Measurements from ENCODE around the gene DNAJC19.
A peak's percentile ranks its signal among the peaks of the same experiment; 100 is the strongest.
"Not testable (repeated sequence)": the region's sequence is repeated elsewhere in the genome, so short reads cannot be mapped to it uniquely, and the experiment has no call there.

The DNAJC19 gene

DNA sequence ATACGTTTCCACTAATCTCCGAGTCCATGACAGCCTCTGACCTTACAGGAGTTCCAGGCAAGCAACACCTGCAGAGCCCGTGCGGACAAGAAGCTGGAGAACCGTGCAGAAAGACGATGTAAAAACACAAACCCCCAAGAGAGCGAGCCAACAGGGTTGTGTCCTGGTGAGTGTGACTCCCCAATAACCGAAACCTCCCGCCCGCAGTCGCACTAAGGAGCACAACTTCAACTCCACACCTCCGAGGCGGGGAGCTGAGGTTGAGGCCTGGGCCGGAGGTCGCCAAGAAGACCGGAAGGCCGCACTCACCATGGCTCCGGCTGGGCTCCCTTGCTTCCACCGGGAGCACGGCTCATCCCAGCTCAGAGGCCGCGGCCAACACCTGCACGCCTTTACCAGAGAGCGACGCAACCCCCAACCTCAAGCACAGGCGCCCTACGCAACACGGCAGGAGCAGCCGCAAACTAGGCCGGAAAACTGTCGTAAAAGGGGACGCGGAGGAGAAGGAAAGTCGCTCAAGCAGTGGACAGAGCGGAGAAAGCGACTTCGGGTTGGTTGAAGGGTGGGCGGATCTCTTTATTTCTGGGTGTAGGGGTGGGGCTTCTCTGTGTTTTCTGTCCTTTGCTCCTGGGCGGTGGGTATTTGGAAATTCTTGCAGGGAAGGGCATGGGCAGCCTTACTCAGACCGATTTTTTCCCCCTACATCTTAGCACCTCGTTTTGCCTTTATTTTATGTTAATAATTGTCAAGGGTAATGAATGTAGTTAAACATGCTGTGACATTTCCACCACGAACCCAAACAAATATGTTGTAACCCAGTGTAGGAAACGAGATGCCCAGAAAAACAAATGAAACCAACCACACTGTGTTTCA, at the start of gene DNAJC19:
Gene DNAJC19, minus strand, starts transcription at position 446 of the 873 bp plus-strand sequence. Its CDS starts 134 bp downstream, at position 312.
- H3K4me3 ChIP-seq: peak within 1 kb of the TSS; percentile 58 to 85 (median 75)
- H3K27ac ChIP-seq: peak within 1 kb of the TSS; percentile 16 to 92 (median 86)

DNA sequence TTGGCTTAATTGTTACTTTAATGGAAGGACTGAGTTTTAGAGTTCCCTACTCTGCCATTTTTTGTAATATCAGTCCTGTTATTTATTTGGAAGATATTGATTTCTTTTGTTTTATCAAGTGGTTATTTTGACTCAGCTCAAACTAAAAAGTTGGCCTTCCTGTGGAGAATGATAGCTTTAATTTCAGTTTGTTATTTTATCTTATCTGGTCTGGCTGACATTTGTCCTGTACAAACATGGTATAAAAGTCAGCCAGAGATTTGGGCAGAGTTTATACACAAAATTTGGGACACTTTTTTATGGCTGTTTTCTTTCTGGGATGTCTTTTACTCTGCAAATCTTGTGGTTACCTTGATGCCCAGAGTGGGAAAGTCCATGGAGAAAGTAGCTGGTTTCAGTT, 41.4 kb upstream of the DNAJC19 start:
- Histone ChIP-seq H3K27ac (no peak overlapping the region), H3K4me3 (no peak overlapping the region)

DNA sequence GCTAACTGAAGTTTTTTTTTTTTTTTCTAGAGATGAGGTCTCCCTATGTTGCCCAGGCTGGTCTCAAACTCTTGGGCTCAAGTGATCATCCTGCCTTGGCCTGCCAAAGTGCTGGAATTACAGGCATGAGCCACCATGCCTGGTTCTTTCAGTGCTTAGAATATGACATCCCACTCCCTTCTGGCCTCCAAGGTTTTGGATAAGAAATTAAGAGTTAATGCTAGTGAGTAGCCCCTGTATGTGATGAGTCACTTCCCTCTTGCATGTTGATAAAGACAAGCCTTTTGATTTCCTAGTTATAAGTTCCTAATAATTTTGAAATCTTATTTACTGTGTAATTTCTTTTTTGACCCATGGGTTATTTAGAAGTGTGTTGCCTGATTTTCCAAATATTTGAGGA, 35.7 kb upstream of the DNAJC19 start:
- Histone ChIP-seq H3K27ac (no peak overlapping the region), H3K4me3 (no peak overlapping the region)

- Histone ChIP-seq H3K27ac (no peak overlapping the region), H3K4me3 (no peak overlapping the region)
Measured at GRCh38 chr3:181017690-181018089, 28.2 kb upstream of the DNAJC19 start.

GRCh38 chr3:181009225-181009624, 19.7 kb upstream of the DNAJC19 start:
- H3K4me3 ChIP-seq: no peak overlapping the region
- no peak overlapping the region for H3K27ac ChIP-seq

- no peak overlapping the region for H3K4me3 ChIP-seq
- H3K27ac ChIP-seq: no peak overlapping the region
Measured at GRCh38 chr3:181008796-181009195, 19.3 kb upstream of the DNAJC19 start.

DNA sequence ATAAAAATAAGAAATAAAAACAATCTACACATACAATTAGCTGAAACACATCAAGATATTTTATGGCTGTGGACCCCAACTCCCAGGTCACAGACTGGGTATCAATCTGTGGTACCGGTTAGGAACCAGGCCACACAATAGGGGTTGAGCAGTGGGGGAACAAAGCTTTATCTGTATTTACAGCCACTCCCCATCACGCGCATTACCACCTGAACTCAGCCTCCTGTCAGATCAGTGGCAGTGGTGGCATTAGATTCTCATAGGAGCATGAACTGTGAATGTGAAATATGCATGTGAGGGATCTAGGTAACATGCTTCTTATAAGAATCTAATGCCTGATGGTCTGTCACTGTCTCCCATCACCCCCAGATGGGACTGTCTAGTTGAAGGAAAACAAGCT, 17.7 kb upstream of the DNAJC19 start:
- Histone ChIP-seq H3K27ac (no peak overlapping the region), H3K4me3 (no peak overlapping the region)

DNA sequence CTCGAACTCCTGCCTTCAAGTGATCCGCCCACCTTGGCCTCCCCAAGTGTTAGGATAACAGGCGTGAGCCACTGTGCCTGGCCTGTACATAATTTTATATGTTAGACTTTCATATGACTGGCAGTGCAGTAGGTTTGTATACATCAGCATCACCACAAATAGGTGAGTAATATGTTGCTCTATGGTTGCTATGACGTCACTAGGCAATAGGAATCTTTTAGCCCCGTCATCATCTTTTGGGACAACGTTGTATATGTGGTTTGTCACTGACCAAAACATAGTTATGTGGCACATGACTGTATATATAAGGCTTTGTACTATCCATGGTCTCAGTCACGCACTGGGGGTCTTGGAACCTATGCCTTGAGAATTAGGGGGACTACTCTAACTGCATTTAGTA, 17.0 kb upstream of the DNAJC19 start:
- Histone ChIP-seq H3K27ac (no peak overlapping the region), H3K4me3 (no peak overlapping the region)

- not testable (repeated sequence) for H3K4me3 ChIP-seq, H3K27ac ChIP-seq
Measured at GRCh38 chr3:181003469-181003868, 13.9 kb upstream of the DNAJC19 start.

DNA sequence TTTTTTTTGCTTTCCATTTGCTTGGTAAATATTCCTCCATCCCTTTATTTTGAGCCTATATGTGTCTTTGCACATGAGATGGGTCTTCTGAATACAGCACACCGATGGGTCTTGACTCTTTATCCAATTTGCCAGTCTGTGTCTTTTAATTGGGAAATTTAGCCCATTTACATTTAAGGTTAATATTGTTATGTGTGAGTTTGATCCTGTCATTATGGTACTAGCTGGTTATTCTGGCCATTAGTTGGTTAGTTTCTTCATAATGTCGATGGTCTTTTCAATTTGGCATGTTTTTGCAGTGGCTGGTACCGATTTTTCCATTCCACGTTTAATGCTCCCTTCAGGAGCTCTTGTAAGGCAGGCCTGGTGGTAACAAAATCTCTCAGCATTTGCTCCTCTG, 12.8 kb upstream of the DNAJC19 start:
- not testable (repeated sequence) for H3K4me3 ChIP-seq

GRCh38 chr3:180996415-180996932, 6.9 kb upstream of the DNAJC19 start:
- Histone ChIP-seq H3K4me3 (no peak overlapping the region), H3K27ac (no peak overlapping the region)

More for the DNA sequence above, 12.8 kb upstream of the DNAJC19 start:
- H3K27ac ChIP-seq: not testable (repeated sequence)

- peak overlapping the region in 7 of 21 experiments; percentile 75 to 92 (median 87) for H3K27ac ChIP-seq
Measured at GRCh38 chr3:180990505-180990904, 969 bp upstream of the DNAJC19 start.

DNA sequence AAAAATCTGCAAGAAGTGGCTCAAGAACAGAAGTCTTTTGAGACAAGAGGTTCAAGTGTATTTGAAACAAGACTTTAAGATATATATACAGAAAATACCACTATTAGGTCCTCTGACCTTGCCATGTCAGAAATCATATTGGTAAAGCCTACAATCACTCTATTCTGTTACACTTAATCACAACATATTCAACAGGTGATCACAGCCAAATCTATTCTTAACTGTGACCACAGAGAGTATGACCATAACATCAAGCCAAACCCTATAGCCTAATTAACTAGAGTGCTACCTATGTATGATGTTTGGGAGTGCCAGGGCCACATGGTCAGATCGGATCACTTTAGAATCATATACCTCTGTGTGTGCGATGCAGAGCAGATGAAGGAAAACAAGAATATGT, 2.2 kb downstream of the DNAJC19 start:
- H3K4me3 ChIP-seq: no peak overlapping the region

More at GRCh38 chr3:180990505-180990904, 969 bp upstream of the DNAJC19 start:
- peak overlapping the region in 5 of 7 experiments; percentile 58 to 85 (median 71) for H3K4me3 ChIP-seq

GRCh38 chr3:180986366-180986765, 3.2 kb downstream of the DNAJC19 start:
- H3K4me3 ChIP-seq, H3K27ac ChIP-seq: not testable (repeated sequence)

More for the DNA sequence above, 2.2 kb downstream of the DNAJC19 start:
- H3K27ac ChIP-seq: no peak overlapping the region

DNA sequence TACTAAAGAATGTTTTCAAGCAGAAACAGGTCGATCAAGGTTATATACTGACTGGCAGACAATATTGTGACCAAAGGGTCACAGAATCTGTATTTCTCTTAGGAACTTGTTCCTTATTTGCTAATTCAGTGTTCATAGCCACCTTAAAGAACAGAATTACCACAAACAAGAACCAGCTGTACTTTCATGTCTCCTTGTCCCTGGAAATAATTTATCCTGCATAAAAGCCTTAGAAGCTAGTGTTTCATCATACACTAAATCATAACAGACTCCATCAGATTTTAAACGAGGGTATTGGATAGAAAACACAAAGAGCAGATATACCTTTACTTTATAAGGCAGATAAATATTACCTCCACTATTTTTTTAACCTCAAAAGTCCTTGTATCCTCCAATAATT, 6.4 kb downstream of the DNAJC19 start:
- Histone ChIP-seq H3K27ac (no peak overlapping the region), H3K4me3 (no peak overlapping the region)

DNA sequence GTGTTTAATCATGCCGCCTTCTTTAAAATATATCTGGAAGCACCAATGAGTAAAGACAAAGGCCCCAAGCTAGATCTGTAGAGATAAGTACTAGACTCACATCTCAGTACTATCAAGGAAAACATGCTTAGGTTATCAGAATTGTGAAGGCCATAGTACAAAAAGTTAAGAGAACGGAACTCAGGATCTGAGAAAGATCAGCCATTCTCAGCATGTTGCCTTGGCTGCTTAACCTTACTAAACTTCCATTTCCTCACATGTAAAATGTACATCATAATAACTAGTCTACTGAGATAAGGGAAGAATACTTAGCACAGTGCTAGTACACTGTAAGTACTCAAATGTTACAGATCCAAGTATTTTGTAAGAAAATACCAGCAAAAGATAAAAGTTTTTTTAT, 7.6 kb downstream of the DNAJC19 start:
- H3K4me3 ChIP-seq: no peak overlapping the region
- no peak overlapping the region for H3K27ac ChIP-seq

DNA sequence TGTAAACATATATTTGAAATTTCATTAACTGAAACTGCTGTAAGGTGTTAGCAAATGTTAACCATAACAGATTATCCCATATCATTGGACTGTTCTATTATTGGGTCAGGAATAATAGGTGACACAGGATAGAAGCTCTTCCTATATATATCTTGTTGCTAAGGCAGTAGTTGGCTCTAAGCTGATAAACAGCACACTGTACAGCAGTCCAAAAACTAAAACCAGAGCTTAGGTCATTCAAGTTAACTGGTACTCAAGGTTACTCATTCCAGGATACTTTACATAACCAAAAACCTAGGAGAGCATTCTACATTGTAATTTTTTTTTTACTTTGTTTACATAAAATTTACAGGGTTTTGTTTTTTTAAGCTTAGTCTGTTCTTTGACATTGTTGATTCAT, 8.9 kb downstream of the DNAJC19 start:
- Histone ChIP-seq H3K4me3 (no peak overlapping the region), H3K27ac (no peak overlapping the region)

GRCh38 chr3:180979961-180980360, 9.6 kb downstream of the DNAJC19 start:
- peak overlapping the region in 1 of 21 experiments; percentile 5 for H3K27ac ChIP-seq
- no peak overlapping the region for H3K4me3 ChIP-seq

DNA sequence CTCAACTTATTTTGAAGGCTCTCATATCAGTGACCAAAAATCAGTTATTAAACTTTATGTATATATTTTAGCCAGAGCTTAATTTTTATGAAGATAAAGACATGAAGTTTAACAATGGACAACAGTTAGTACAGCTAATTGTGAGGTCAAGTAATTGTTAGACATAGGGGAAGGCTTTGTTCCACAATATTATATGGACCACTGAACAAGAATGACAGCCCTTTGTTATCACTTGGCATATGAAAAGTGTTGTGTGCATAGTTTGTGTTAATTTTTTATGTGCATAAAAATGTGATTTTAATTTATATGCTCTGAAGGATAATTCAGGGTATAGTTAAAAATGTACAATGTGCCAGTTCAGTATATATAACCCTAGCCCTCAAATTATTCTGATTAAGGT, 12.0 kb downstream of the DNAJC19 start:
- no peak overlapping the region for H3K27ac ChIP-seq
- H3K4me3 ChIP-seq: no peak overlapping the region

DNA sequence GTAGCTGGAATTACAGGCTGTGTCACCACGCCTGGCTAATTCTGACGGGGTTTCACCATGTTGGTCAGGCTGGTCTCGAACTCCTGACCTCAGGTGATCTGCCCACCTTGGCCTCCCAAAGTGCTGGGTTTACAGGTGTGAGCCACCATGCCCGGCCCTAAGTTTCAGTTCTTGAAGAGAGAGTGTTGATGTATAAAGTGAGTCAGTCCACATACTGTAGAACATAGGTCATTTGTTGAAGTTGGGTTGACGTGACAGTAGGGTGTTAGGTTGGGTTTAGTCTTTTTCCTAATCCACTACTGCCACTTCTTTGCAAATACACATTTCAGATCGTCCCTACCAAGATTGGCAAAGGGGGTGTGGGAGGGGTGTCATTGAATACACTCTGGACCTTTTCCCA, 15.2 kb downstream of the DNAJC19 start:
- no peak overlapping the region for H3K4me3 ChIP-seq

DNA sequence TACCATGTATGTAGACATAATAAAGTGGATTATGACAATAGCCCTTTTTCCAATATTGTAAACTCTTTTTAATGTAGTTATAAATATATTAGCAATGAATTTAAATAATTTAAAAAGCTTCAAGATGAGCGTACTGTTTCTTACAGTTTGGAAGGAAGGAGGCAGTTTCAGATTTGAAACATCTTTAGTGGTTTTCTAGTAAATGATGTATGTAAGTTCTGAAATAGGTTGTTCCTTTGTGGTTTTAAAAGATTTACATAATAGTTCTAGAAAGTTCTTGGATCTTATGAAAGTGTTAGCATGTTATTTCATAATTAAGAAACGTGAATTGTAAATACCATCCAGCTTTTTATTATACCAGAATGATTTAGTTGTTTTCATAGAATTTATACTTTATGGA, 16.0 kb downstream of the DNAJC19 start:
- Histone ChIP-seq H3K27ac (no peak overlapping the region), H3K4me3 (no peak overlapping the region)

More for the DNA sequence above, 15.2 kb downstream of the DNAJC19 start:
- no peak overlapping the region for H3K27ac ChIP-seq
